Keratinocyte (primary cell): ENCODE measurements around the gene APOL1. TPM values are rescaled to one million over a fixed set of nuclear protein-coding genes. Genes with fewer than 3 reads are reported as not detected.

Experiments
- DNase-seq: peaks from one replicate; pipeline ENCODE4 v3.0.0-alpha.2; 2011; ENCODE audit warnings: low read depth, missing footprints, low spot score
- FAIRE-seq: peaks from 2 replicates; lab custom pipeline; 2011; peaks lifted over from hg19 to GRCh38; lab: Jason Lieb, UNC
- H2AFZ ChIP-seq: 2 replicates; pipeline ENCODE4 v1.6.0; 2012; ENCODE audit warnings: low read length, control low read depth, inconsistent platforms; ENCODE audit not compliant: control insufficient read depth
- H3K27ac ChIP-seq: 2 replicates; pipeline ENCODE4 v1.5.1; 2011; ENCODE audit warnings: low read length; ENCODE audit not compliant: control insufficient read depth, insufficient read depth
- H3K27me3 ChIP-seq: 3 replicates; pipeline ENCODE4 v1.6.0; 2011; ENCODE audit warnings: low read length; ENCODE audit not compliant: control insufficient read depth, insufficient read depth; ENCODE audit errors: extremely low read depth
- H3K36me3 ChIP-seq, 2 experiments: 2 replicates in 1 of 2; 3 replicates in 1 of 2; pipeline ENCODE4 v1.5.1; 2011; ENCODE audit warnings: low read length in 2 of 2, mild to moderate bottlenecking in 1 of 2; ENCODE audit not compliant: control insufficient read depth in 2 of 2, insufficient read depth in 2 of 2; ENCODE audit errors: extremely low read depth in 1 of 2
- H3K4me1 ChIP-seq: 3 replicates; pipeline ENCODE4 v1.5.1; 2011; ENCODE audit warnings: low read length; ENCODE audit not compliant: control insufficient read depth, insufficient read depth; ENCODE audit errors: extremely low read depth
- H3K4me2 ChIP-seq: 3 replicates; pipeline ENCODE4 v1.6.0; 2011; ENCODE audit warnings: low read depth, low read length; ENCODE audit not compliant: control insufficient read depth, insufficient read depth; ENCODE audit errors: extremely low read depth
- H3K4me3 ChIP-seq, 3 experiments: fragments of 200-600 bp in 1 of 3; sonication (generic) in 1 of 3; 2 replicates in 2 of 3; 3 replicates in 1 of 3; pipeline ENCODE4 v1.5.1; 2011 to 2016; ENCODE audit warnings: low read length in 3 of 3, mild to moderate bottlenecking in 3 of 3, control low read depth in 2 of 3, inconsistent platforms in 1 of 3, low read depth in 1 of 3, mixed read lengths in 1 of 3, mixed run types in 1 of 3, moderate library complexity in 1 of 3; ENCODE audit not compliant: control insufficient read depth in 2 of 3, insufficient read depth in 2 of 3; ENCODE audit errors: extremely low read depth in 1 of 3
- H3K79me2 ChIP-seq: 2 replicates; pipeline ENCODE4 v1.6.0; 2012; ENCODE audit warnings: low read length; ENCODE audit not compliant: control insufficient read depth, insufficient read depth
- H3K9ac ChIP-seq: 3 replicates; pipeline ENCODE4 v1.6.0; 2011; ENCODE audit warnings: low read length; ENCODE audit not compliant: control insufficient read depth, insufficient read depth; ENCODE audit errors: extremely low read depth
- H3K9me1 ChIP-seq: 3 replicates; pipeline ENCODE4 v1.6.0; 2011; ENCODE audit warnings: low read length; ENCODE audit not compliant: control insufficient read depth, insufficient read depth; ENCODE audit errors: extremely low read depth
- H3K9me3 ChIP-seq: 2 replicates; pipeline ENCODE4 v1.5.1; 2012; ENCODE audit warnings: low read depth, low read length; ENCODE audit not compliant: control insufficient read depth
- H4K20me1 ChIP-seq: 3 replicates; pipeline ENCODE4 v1.6.0; 2011; ENCODE audit warnings: low read length; ENCODE audit not compliant: control insufficient read depth, insufficient read depth; ENCODE audit errors: extremely low read depth
- EZH2 ChIP-seq: IDR thresholded peaks from one replicate; pipeline ENCODE4 v1.6.1; 2012; ENCODE audit warnings: inconsistent platforms, mild to moderate bottlenecking, low read length, moderate library complexity
- dilution Hi-C: fragments of 300-500 bp; cut with MboI; formaldehyde crosslinking; loops from one replicate; pipeline ENCODE4 v1.7.0; 2020; ENCODE audit warnings: low sequenced_read_pairs; ENCODE audit not compliant: extremely low pct_ligation_motif_present
- polyA plus RNA-seq, 5 experiments: library from polyadenylated mRNA; depleted of rRNA in 3 of 5; stranded (reverse) in 3 of 5; stranded (forward) in 1 of 5; unstranded in 1 of 5; fragments of >200 nt; gene quantifications; 1 replicate in 1 of 5; 2 replicates in 3 of 5; 3 replicates in 1 of 5; pipeline versions ENCODE4 v1.2.1 to v1.2.3, GENCODE V29; 2011 to 2012; ENCODE audit warnings: missing spikeins in 2 of 5, low read depth in 1 of 5, low replicate concordance in 1 of 5
- TF ChIP-seq, protein P1 (sequence below), 3 experiments: IDR thresholded peaks in 1 of 3; conservative IDR thresholded peaks in 1 of 3; optimal IDR thresholded peaks in 1 of 3; 2 replicates in 2 of 3; 3 replicates in 1 of 3; pipeline versions ENCODE3 to v1.5.1; 2011; ENCODE audit warnings: low read length in 3 of 3, mild to moderate bottlenecking in 3 of 3, moderate library complexity in 2 of 3, control low read depth in 1 of 3, inconsistent platforms in 1 of 3; ENCODE audit not compliant: insufficient read depth in 2 of 3; ENCODE audit errors: extremely low read depth in 1 of 3

The APOL1 gene
- polyA plus RNA-seq, 1 donor (not counting 4 experiments of a cell fraction or from before 2014, with no cell fraction given) = 3.0 TPM

DNA sequence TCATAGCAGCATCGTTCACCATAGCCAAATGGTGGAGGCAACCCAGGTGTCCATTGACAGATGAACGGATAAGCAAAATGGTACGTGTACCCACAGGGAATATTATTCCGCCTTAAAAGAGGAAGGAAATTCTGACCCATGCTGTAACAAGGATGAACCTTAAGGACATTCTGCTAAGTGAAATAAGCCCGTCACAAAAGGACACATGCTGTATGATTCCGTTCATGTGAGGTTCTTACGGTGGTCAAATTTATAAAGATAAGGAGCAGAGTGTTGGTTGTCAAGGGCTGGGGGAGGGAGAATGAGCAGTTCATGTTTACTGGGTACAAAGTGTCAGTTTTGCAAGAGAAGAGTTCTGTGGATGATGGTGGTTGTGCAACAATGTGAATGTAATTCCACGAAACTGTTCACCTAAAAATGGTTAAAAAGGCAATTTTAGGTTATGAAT is 26.3 kb downstream of the APOL1 start:
- Histone ChIP-seq H3K79me2 (no peaks in the 10 kb centered on the region), H2AFZ (no peak overlapping the region), H3K27ac (no peak overlapping the region), H3K4me1 (no peaks in the 10 kb centered on the region), H3K27me3 (no peaks in the 10 kb centered on the region), H3K4me3 (no peak overlapping the region), H3K9me1 (no peaks in the 10 kb centered on the region), H4K20me1 (peaks cover 19% of the 10 kb centered on the region), H3K9ac (no peak overlapping the region), H3K36me3 (peaks cover 25 to 27% of the 10 kb centered on the region in 2 experiments), H3K9me3 (no peaks in the 10 kb centered on the region), H3K4me2 (no peak overlapping the region)
- dilution Hi-C loops = no loop called here
- no peak for TF ChIP-seq EZH2
- FAIRE-seq = peak; percentile 77
- no peak for DNase-seq

GRCh38 chr22:36280379-36280778 is 27.4 kb downstream of the APOL1 start:
- no peaks in the 10 kb centered on the region for H3K4me1 ChIP-seq
- peaks cover 36 to 38% of the 10 kb centered on the region in 2 experiments for H3K36me3 ChIP-seq

More at GRCh38 chr22:36280379-36280778, 27.4 kb downstream of the APOL1 start:
- dilution Hi-C loops = no loop called here
- DNase-seq (no peak), FAIRE-seq (no peak)
- peaks cover 21% of the 10 kb centered on the region for H4K20me1 ChIP-seq
- no peak overlapping the region for H3K27ac ChIP-seq
- no peak for TF ChIP-seq EZH2
- TF ChIP-seq, protein P1, sequence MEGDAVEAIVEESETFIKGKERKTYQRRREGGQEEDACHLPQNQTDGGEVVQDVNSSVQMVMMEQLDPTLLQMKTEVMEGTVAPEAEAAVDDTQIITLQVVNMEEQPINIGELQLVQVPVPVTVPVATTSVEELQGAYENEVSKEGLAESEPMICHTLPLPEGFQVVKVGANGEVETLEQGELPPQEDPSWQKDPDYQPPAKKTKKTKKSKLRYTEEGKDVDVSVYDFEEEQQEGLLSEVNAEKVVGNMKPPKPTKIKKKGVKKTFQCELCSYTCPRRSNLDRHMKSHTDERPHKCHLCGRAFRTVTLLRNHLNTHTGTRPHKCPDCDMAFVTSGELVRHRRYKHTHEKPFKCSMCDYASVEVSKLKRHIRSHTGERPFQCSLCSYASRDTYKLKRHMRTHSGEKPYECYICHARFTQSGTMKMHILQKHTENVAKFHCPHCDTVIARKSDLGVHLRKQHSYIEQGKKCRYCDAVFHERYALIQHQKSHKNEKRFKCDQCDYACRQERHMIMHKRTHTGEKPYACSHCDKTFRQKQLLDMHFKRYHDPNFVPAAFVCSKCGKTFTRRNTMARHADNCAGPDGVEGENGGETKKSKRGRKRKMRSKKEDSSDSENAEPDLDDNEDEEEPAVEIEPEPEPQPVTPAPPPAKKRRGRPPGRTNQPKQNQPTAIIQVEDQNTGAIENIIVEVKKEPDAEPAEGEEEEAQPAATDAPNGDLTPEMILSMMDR (optimal IDR thresholded peaks at IDR 0.05 in 1 of 3, IDR thresholded peaks at IDR 0.05 in 1 of 3, conservative IDR thresholded peaks at IDR 0.05 in 1 of 3; ENCODE audit: extremely low read depth in 1 of 3, insufficient read depth in 2 of 3, low read length in 3 of 3) = no peak
- H3K9ac ChIP-seq = no peak overlapping the region
- H3K9me3 ChIP-seq = no peaks in the 10 kb centered on the region
- H3K4me2 ChIP-seq = no peak overlapping the region
- H3K4me3 ChIP-seq = no peak overlapping the region
- no peaks in the 10 kb centered on the region for H3K79me2 ChIP-seq
- no peak overlapping the region for H2AFZ ChIP-seq
- H3K9me1 ChIP-seq = no peaks in the 10 kb centered on the region
- H3K27me3 ChIP-seq = no peaks in the 10 kb centered on the region
